Epithelial cell of proximal tubule (primary cell): ENCODE data around the gene PDIK1L. TPM values are rescaled to one million over a fixed set of nuclear protein-coding genes. Genes with fewer than 3 reads are reported as not detected.
A peak's percentile ranks its signal among the peaks of the same experiment; 100 is the strongest.

Experiments
- DNase-seq: peaks from one replicate; pipeline ENCODE4 v3.0.0-alpha.2; 2011; ENCODE audit warnings: low read depth
- H3K4me3 ChIP-seq: 2 replicates; pipeline ENCODE4 v1.5.1; 2011; ENCODE audit warnings: low read depth, mild to moderate bottlenecking, low read length
- total RNA-seq: library from RNA; depleted of rRNA; stranded (reverse); fragments of >200 nt; gene quantifications from 2 replicates; pipeline ENCODE4 v1.2.3, GENCODE V29; 2015
- TF ChIP-seq, protein P1 (sequence below): conservative IDR thresholded peaks from 2 replicates; pipeline ENCODE4 v1.5.1; 2012; ENCODE audit warnings: low read depth, mild to moderate bottlenecking, low read length

The PDIK1L gene
- total RNA-seq, 1 donor from 2014 or later: 12.3 TPM

DNA sequence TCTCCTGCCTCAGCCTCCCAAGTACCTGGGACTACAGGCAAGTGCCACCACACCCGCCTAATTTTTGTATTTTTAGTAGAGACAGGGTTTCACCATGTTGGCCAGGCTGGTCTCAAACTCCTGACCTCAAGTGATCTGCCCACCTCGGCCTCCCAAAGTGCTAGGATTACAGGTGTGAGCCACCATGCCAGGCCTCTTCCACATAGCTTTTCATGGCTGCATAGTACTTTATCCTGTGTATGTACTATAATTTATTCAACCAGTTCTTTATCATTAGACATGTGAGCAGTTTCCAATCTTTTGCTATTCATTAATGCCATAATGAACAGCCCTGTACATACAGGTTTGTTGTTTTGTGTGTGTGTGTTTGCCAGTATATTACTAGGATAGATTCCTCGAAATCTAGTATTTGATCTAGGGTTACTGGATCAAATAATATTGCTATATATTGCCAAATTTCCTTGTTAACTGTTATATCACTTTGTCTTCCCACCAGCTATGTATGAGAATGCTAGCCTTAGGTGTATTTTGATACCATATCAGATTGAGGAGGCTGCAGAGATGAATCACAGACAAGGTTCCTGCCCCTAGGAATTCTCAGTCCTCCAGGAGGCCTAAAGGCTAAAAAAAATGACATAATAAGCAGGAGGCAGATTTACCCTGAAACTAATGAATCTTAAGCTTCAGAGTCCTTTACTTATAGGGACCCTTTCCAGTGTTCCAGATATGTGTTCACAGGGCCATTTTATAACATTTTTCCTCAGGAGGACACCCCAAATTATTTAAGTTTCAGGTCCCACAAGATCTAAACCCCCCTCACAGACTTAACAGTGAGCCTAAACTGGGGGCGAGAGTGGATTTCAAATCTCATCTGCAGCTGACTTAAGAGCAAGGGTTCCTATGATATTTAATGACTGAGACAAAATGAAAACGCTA is 2.1 kb upstream of the PDIK1L start:
- TF ChIP-seq, protein P1, sequence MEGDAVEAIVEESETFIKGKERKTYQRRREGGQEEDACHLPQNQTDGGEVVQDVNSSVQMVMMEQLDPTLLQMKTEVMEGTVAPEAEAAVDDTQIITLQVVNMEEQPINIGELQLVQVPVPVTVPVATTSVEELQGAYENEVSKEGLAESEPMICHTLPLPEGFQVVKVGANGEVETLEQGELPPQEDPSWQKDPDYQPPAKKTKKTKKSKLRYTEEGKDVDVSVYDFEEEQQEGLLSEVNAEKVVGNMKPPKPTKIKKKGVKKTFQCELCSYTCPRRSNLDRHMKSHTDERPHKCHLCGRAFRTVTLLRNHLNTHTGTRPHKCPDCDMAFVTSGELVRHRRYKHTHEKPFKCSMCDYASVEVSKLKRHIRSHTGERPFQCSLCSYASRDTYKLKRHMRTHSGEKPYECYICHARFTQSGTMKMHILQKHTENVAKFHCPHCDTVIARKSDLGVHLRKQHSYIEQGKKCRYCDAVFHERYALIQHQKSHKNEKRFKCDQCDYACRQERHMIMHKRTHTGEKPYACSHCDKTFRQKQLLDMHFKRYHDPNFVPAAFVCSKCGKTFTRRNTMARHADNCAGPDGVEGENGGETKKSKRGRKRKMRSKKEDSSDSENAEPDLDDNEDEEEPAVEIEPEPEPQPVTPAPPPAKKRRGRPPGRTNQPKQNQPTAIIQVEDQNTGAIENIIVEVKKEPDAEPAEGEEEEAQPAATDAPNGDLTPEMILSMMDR: no peak
- H3K4me3 ChIP-seq: no peak overlapping the region

DNA sequence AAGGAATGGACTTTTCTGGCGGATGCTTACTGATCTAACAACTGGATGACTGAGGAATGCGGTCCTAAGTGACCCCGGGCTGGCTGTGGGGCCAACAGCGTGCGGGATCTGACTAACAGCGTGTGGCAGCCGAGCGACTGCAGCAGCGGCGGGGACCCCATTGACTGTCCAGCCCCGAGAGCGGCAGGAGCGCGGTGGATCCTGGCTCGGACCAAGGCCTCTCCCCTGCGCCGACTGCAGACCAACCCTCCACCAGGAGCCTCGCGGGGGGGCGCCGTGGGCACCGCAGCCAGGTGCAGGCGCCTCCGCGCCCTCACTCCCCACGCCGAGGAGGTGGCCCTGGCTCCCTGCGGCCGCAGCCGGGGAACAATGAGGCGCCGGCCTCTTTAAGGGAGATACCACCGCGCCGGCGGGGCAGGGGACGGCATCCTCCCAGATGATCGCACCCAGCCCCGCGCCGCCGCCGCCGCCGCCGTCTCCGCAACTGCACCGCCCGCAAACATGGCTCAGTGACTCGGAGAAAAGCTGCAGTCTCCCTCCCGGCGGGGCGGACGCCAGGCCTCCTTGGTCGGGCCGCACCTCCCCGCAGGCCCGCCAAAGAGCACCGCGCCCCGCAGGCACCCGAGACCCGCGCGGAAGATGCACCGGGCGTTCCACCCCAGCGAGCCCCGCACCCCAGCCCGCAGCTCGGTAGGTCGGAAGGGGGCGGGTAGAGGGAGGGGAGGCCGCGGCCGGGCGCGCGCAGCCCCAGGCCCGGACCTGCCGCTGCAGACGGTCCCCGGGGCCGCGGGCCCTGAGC is 694 bp upstream of the PDIK1L start:
- no peak for DNase-seq
- peak overlapping the region; percentile 94 for H3K4me3 ChIP-seq
- TF ChIP-seq, protein P1: no peak

More for the DNA sequence above, 2.1 kb upstream of the PDIK1L start:
- DNase-seq: no peak

DNA sequence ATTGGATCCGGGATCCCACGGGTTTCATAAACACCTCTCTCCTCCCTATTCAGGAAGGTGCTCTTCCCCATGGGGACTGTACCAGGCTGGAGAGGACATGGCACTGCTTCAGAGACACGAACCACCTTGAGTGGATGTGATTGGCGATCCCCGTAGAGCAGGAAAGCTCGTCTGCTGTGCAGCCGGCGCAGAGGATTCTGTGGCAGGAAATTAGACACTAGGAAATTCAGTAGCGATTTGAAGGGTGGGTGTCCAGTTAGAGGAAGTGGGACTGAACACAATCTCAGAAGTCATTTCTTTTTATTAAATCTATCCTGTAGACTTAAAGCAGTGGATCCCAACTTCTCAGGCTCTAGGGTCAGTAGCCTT is 767 bp downstream of the PDIK1L start:
- H3K4me3 ChIP-seq: peak overlapping the region; percentile 94
- DNase-seq: no peak
- TF ChIP-seq, protein P1: no peak

DNA sequence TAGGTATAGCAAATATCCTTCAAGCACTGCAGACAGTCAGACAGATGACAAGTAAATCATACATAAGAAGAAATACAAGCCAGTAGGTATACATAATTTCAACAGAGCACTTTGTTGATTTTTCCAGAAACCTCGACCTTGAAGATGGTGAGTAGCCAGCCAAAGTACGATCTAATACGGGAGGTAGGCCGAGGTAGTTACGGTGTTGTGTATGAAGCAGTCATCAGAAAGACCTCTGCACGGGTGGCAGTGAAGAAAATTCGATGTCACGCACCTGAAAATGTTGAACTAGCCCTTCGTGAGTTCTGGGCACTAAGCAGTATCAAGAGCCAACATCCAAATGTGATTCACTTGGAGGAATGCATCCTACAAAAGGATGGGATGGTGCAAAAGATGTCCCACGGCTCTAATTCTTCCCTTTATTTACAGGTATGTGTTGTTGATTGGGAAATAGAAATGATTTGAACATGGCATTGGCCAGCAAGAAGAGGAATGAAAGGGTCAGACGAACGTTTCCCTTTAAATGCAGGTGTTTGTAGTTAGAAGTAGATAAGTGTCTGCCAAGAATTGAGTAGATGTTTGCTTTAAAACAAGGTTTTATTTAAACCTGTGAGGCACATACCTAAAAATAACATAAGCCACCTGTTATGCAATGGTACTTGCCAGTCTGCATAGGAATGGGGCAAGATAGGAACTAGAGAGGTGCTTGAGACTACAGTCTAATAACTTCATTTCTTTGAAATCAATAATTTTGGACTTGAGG is 2.7 kb downstream of the PDIK1L start:
- H3K4me3 ChIP-seq: no peak overlapping the region
- DNase-seq: no peak
- TF ChIP-seq, protein P1: no peak

DNA sequence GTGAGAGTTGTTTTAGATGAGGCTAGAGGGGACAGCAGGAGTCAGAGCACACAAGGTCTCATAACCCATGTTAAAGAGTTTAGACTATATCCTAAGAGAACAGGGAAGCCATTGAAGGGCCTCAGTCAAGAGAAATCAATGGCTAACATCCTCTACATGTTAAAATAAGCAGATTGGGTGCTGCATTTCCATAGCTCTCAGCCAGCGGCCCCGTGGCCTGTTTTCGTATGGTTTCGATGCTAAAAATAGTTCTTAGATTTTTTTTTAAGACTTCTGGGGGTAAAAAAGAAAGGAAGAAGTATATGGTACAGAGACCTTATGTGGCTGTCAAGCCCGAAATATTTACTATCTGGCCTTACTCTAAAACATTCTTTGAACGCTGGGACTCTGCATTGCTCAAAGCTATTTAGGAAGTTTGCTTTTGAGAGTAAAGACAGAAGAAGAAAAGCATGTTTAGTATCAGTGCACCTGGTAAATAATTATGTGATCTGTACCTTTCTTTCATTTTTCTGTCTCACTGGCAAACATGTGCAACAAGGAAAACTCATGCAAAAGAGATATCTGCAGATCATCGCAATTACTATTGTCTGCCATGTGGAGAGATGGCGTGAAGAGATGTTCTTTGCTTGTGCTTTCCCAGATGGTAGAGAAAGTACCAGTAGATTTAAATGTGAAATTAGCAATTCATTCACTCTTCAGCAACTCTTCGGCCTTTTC is 8.4 kb downstream of the PDIK1L start:
- no peak overlapping the region for H3K4me3 ChIP-seq
- no peak for DNase-seq
- TF ChIP-seq, protein P1: no peak
